HEK293 (cell line): ENCODE data around the gene KLF7.

Source experiments
- CTCF ChIA-PET: fragments of 350-600 bp; formaldehyde crosslinking; extraction: SDS; loops from one replicate; lab custom pipeline; 2021; ENCODE audit warnings: antibody characterized with exemption; lab: Yijun Ruan, JAX
- POLR2A ChIA-PET: fragments of 300-600 bp; formaldehyde crosslinking; extraction: SDS; loops from one replicate; lab custom pipeline; 2020; ENCODE audit warnings: antibody characterized with exemption, inconsistent platforms; lab: Yijun Ruan, JAX
- H3K27ac ChIP-seq: fragments of 200-500 bp; sonication (Bioruptor generic); 2 replicates; pipeline ENCODE4 v1.5.1; 2014; ENCODE audit warnings: low read depth, low read length, control low read depth, inconsistent platforms; ENCODE audit errors: extremely low read depth
- H3K36me3 ChIP-seq, 2 experiments: fragments of 200-500 bp in 1 of 2; sonication (Bioruptor generic) in 1 of 2; 1 replicate in 1 of 2; 2 replicates in 1 of 2; pipeline ENCODE4 v1.5.1; 2014 to 2017; ENCODE audit warnings: inconsistent platforms in 2 of 2, low read length in 2 of 2; ENCODE audit not compliant: control insufficient read depth in 2 of 2, insufficient read depth in 1 of 2
- H3K4me1 ChIP-seq: fragments of 200-500 bp; sonication (Bioruptor generic); 2 replicates; pipeline ENCODE4 v1.5.1; 2014; ENCODE audit warnings: mild to moderate bottlenecking, low read length, inconsistent platforms; ENCODE audit not compliant: control insufficient read depth, insufficient read depth
- H3K4me3 ChIP-seq: 2 replicates; pipeline ENCODE4 v1.5.1; 2011; ENCODE audit warnings: low read depth, mild to moderate bottlenecking, control low read depth, low read length, moderate library complexity
- H3K9me3 ChIP-seq: fragments of 200-500 bp; sonication (Bioruptor generic); 2 replicates; pipeline ENCODE4 v1.5.1; 2014; ENCODE audit warnings: low read depth, low read length, inconsistent platforms; ENCODE audit not compliant: control insufficient read depth, insufficient read depth
- EGR2 ChIP-seq: fragments of 450-650 bp; formaldehyde crosslinking; IDR thresholded peaks from 2 replicates; pipeline ENCODE4 v1.5.1; 2016; ENCODE audit warnings: low read depth, missing biosample characterization, missing genetic modification characterization
- KLF17 ChIP-seq: fragments of 450-650 bp; formaldehyde crosslinking; IDR thresholded peaks from 2 replicates; pipeline ENCODE4 v1.5.1; 2016; ENCODE audit warnings: missing biosample characterization, missing genetic modification characterization
- PRDM1 ChIP-seq: fragments of 450-650 bp; formaldehyde crosslinking; IDR thresholded peaks from 2 replicates; pipeline ENCODE4; 2016; ENCODE audit warnings: missing biosample characterization, missing genetic modification characterization
- PRDM2 ChIP-seq: fragments of 450-650 bp; formaldehyde crosslinking; IDR thresholded peaks from 2 replicates; pipeline ENCODE4 v1.5.1; 2016; ENCODE audit warnings: missing biosample characterization, missing genetic modification characterization, borderline replicate concordance
- SP3 ChIP-seq: fragments of 450-650 bp; formaldehyde crosslinking; IDR thresholded peaks from 2 replicates; pipeline ENCODE4 v1.5.1; 2016; ENCODE audit warnings: missing biosample characterization, missing genetic modification characterization
- SP7 ChIP-seq: fragments of 450-650 bp; formaldehyde crosslinking; IDR thresholded peaks from 2 replicates; pipeline ENCODE4 v1.5.1; 2016; ENCODE audit warnings: missing biosample characterization, missing genetic modification characterization
- ZBTB48 ChIP-seq: fragments of 450-650 bp; formaldehyde crosslinking; IDR thresholded peaks from 2 replicates; pipeline ENCODE4 v1.5.1; 2016; ENCODE audit warnings: missing biosample characterization, missing genetic modification characterization
- ZNF114 ChIP-seq: fragments of 450-650 bp; formaldehyde crosslinking; IDR thresholded peaks from 2 replicates; pipeline ENCODE4 v1.5.0; 2017; ENCODE audit warnings: missing biosample characterization, missing genetic modification characterization
- ZNF133 ChIP-seq: fragments of 450-650 bp; formaldehyde crosslinking; IDR thresholded peaks from 2 replicates; pipeline ENCODE4 v1.5.1; 2016; ENCODE audit warnings: missing biosample characterization, missing genetic modification characterization
- ZNF214 ChIP-seq: fragments of 450-650 bp; formaldehyde crosslinking; IDR thresholded peaks from 2 replicates; pipeline ENCODE4 v1.5.1; 2017; ENCODE audit warnings: missing biosample characterization, mild to moderate bottlenecking, missing genetic modification characterization, borderline replicate concordance
- ZNF362 ChIP-seq: fragments of 450-650 bp; formaldehyde crosslinking; IDR thresholded peaks from 2 replicates; pipeline ENCODE4 v1.5.1; 2016; ENCODE audit warnings: missing biosample characterization, missing genetic modification characterization
- ZNF558 ChIP-seq: fragments of 450-650 bp; formaldehyde crosslinking; IDR thresholded peaks from 2 replicates; pipeline ENCODE4 v1.5.1; 2016; ENCODE audit warnings: missing biosample characterization, missing genetic modification characterization
- ZNF600 ChIP-seq: fragments of 450-650 bp; formaldehyde crosslinking; IDR thresholded peaks from 2 replicates; pipeline ENCODE4 v1.5.1; 2016; ENCODE audit warnings: missing biosample characterization, missing genetic modification characterization
- ZNF610 ChIP-seq: fragments of 450-650 bp; formaldehyde crosslinking; IDR thresholded peaks from 2 replicates; pipeline ENCODE4 v1.5.1; 2016; ENCODE audit warnings: missing biosample characterization, missing genetic modification characterization, borderline replicate concordance
- ZNF654 ChIP-seq: fragments of 450-650 bp; formaldehyde crosslinking; IDR thresholded peaks from 2 replicates; pipeline ENCODE4 v1.5.1; 2016; ENCODE audit warnings: low read depth, missing biosample characterization, missing genetic modification characterization
- ZNF660 ChIP-seq: fragments of 450-650 bp; IDR thresholded peaks from 2 replicates; pipeline ENCODE4 v1.5.1; 2018; ENCODE audit warnings: missing biosample characterization, mild to moderate bottlenecking, missing genetic modification characterization
- ZNF76 ChIP-seq: fragments of 450-650 bp; formaldehyde crosslinking; IDR thresholded peaks from 2 replicates; pipeline ENCODE4; 2016; ENCODE audit warnings: low read depth, missing biosample characterization, missing genetic modification characterization, borderline replicate concordance
- ZSCAN4 ChIP-seq: fragments of 450-650 bp; formaldehyde crosslinking; IDR thresholded peaks from 2 replicates; pipeline ENCODE4 v1.5.1; 2017; ENCODE audit warnings: missing biosample characterization, missing genetic modification characterization
- TF ChIP-seq, protein P1 (sequence below): fragments of 450-650 bp; formaldehyde crosslinking; IDR thresholded peaks from 2 replicates; pipeline ENCODE4 v1.5.1; 2016; ENCODE audit warnings: missing biosample characterization, missing genetic modification characterization
- TF ChIP-seq, protein P2 (sequence below): fragments of 450-650 bp; formaldehyde crosslinking; IDR thresholded peaks from 2 replicates; pipeline ENCODE4 v1.5.1; 2016; ENCODE audit warnings: missing biosample characterization, missing genetic modification characterization

The KLF7 gene

GRCh38 chr2:207087046-207087902 lies 78.5 kb downstream of the KLF7 start:
- no peaks in the 10 kb centered on the region for H3K9me3 ChIP-seq
- no peaks in the 10 kb centered on the region for H3K36me3 ChIP-seq
- no peaks in the 10 kb centered on the region for H3K4me1 ChIP-seq
- H3K27ac ChIP-seq: no peak overlapping the region
- no peak for TF ChIP-seq ZNF600 (tag by site-specific recombination)
- TF ChIP-seq SP7 (tag by site-specific recombination): no peak
- no peak for TF ChIP-seq KLF17
- no peak for TF ChIP-seq ZNF133 (tag by site-specific recombination)
- TF ChIP-seq EGR2 (tag by site-specific recombination): no peak
- TF ChIP-seq ZNF214 (tag by site-specific recombination): no peak
- no peak for TF ChIP-seq ZNF76 (tag by site-specific recombination)
- no peak for TF ChIP-seq ZNF114 (tag by site-specific recombination)
- TF ChIP-seq, protein P1, sequence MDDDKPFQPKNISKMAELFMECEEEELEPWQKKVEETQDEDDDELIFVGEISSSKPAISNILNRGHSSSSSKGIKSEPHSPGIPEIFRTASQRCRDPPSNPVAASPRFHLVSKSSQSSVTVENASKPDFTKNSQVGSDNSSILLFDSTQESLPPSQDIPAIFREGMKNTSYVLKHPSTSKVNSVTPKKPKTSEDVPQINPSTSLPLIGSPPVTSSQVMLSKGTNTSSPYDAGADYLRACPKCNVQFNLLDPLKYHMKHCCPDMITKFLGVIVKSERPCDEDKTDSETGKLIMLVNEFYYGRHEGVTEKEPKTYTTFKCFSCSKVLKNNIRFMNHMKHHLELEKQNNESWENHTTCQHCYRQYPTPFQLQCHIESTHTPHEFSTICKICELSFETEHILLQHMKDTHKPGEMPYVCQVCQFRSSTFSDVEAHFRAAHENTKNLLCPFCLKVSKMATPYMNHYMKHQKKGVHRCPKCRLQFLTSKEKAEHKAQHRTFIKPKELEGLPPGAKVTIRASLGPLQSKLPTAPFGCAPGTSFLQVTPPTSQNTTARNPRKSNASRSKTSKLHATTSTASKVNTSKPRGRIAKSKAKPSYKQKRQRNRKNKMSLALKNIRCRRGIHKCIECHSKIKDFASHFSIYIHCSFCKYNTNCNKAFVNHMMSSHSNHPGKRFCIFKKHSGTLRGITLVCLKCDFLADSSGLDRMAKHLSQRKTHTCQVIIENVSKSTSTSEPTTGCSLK: no peak
- TF ChIP-seq PRDM2 (tag by site-specific recombination): no peak
- TF ChIP-seq ZNF610: no peak
- TF ChIP-seq ZNF558: no peak
- TF ChIP-seq, protein P2, sequence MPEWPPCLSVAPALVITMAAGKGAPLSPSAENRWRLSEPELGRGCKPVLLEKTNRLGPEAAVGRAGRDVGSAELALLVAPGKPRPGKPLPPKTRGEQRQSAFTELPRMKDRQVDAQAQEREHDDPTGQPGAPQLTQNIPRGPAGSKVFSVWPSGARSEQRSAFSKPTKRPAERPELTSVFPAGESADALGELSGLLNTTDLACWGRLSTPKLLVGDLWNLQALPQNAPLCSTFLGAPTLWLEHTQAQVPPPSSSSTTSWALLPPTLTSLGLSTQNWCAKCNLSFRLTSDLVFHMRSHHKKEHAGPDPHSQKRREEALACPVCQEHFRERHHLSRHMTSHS (tag by site-specific recombination): no peak
- TF ChIP-seq ZNF362 (tag by site-specific recombination): no peak
- TF ChIP-seq SP3 (tag by site-specific recombination): no peak
- TF ChIP-seq ZSCAN4 (tag by site-specific recombination): no peak
- no peak for TF ChIP-seq PRDM1 (tag by site-specific recombination)
- TF ChIP-seq ZBTB48 (tag by site-specific recombination): no peak
- TF ChIP-seq ZNF660 (tag by site-specific recombination): no peak
- no peak for TF ChIP-seq ZNF654 (tag by site-specific recombination)
- TF ChIP-seq, all 188 proteins: peak for 0
- ChIA-PET POLR2A (no interaction called here), CTCF (no interaction called here)
- no peak overlapping the region for H3K4me3 ChIP-seq
